Common myeloid progenitor, CD34-positive (primary cell): ENCODE results near the gene EPN2.
A peak's percentile ranks its signal among the peaks of the same experiment; 100 is the strongest.

Experiments
- CTCF ChIA-PET: fragments of 350-600 bp; sonication (Branson Sonifier 250); formaldehyde crosslinking; loops from one replicate; lab custom pipeline; 2021; ENCODE audit warnings: antibody characterized with exemption; lab: Charles Lee
- POLR2A ChIA-PET: fragments of 350-600 bp; sonication (Branson Sonifier 250); formaldehyde crosslinking; loops from one replicate; lab custom pipeline; 2021; ENCODE audit warnings: antibody characterized with exemption; lab: Charles Lee
- DNase-seq, 3 donors: peaks; one replicate each; pipeline versions ENCODE4 v3.0.0 to v3.0.0-alpha.2; 2013
- H3K27ac ChIP-seq, 2 experiments: 1 replicate in 1 of 2; 2 replicates in 1 of 2; pipeline ENCODE4 v1.7.0; 2013; ENCODE audit warnings: inconsistent platforms in 2 of 2, low read length in 2 of 2, mild to moderate bottlenecking in 2 of 2, low read depth in 1 of 2, moderate library complexity in 1 of 2; ENCODE audit not compliant: severe bottlenecking in 2 of 2, insufficient read depth in 1 of 2, poor library complexity in 1 of 2
- H3K27me3 ChIP-seq, 5 experiments: replicated peaks in 2 of 5; 1 replicate in 3 of 5; 2 replicates in 2 of 5; pipeline versions ENCODE4 v1.6.1 to v1.7.0; 2013; ENCODE audit warnings: low read length in 4 of 5, mild to moderate bottlenecking in 2 of 5, moderate library complexity in 2 of 5, inconsistent platforms in 1 of 5; ENCODE audit not compliant: insufficient read depth in 5 of 5, control insufficient read depth in 4 of 5
- H3K36me3 ChIP-seq, 4 experiments: 1 replicate in 2 of 4; 2 replicates in 2 of 4; pipeline versions ENCODE4 v1.6.1 to v1.7.0; 2013; ENCODE audit warnings: low read length in 3 of 4, control low read depth in 1 of 4, mild to moderate bottlenecking in 1 of 4; ENCODE audit not compliant: control insufficient read depth in 4 of 4, insufficient read depth in 4 of 4
- H3K4me1 ChIP-seq, 4 experiments: 1 replicate in 3 of 4; 2 replicates in 1 of 4; pipeline versions ENCODE4 v1.6.1 to v1.7.1; 2013; ENCODE audit warnings: low read length in 3 of 4, mild to moderate bottlenecking in 3 of 4, control low read depth in 1 of 4, inconsistent platforms in 1 of 4, moderate library complexity in 1 of 4; ENCODE audit not compliant: control insufficient read depth in 4 of 4, insufficient read depth in 4 of 4; ENCODE audit errors: control extremely low read depth in 1 of 4
- H3K4me3 ChIP-seq, 7 experiments: 1 replicate in 4 of 7; 2 replicates in 3 of 7; pipeline versions ENCODE4 v1.5.1 to v1.7.0; 2013; ENCODE audit warnings: mild to moderate bottlenecking in 7 of 7, low read length in 6 of 7, moderate library complexity in 6 of 7, inconsistent platforms in 2 of 7, low read depth in 2 of 7, control low read depth in 1 of 7; ENCODE audit not compliant: insufficient read depth in 4 of 7, control insufficient read depth in 1 of 7; ENCODE audit errors: extremely low read depth in 1 of 7
- H3K9me3 ChIP-seq, 5 experiments: 1 replicate in 4 of 5; 2 replicates in 1 of 5; pipeline versions ENCODE4 v1.6.1 to v1.7.1; 2013; ENCODE audit warnings: low read length in 4 of 5, mild to moderate bottlenecking in 2 of 5, inconsistent platforms in 1 of 5, low read depth in 1 of 5, moderate library complexity in 1 of 5; ENCODE audit not compliant: control insufficient read depth in 4 of 5, insufficient read depth in 2 of 5; ENCODE audit errors: control extremely low read depth in 1 of 5
- WGBS: methylation state at CpG from one replicate; pipeline ENCODE4 v1.1.5; 2013; ENCODE audit not compliant: insufficient coverage; 5-methylcytosine and 5-hydroxymethylcytosine counted together

Gene EPN2

DNA sequence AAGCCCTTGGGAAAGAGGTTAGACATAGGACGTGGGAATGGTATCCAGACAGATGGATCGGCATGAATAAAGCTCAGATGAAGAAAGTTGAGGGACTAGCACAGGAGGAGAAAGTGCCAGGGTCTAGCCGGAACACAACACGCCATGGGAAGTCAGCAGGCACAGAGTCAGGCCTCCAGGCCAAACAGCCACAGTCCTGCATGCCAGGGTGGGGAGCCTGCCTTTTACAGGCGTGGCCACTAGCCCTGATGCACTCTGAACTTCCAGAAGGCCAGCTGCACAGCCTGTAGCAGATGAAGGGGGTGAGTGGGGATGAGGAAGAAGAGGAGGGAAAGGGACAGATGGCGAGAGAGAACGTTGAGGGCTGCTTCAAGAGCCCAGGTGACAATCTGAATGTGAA is 120.2 kb downstream of the EPN2 start:
- peaks cover 0 to 45% (median 13%) of the 10 kb centered on the region in 5 experiments for H3K27me3 ChIP-seq
- no peak overlapping the region for H3K4me3 ChIP-seq
- no peaks in the 10 kb centered on the region for H3K36me3 ChIP-seq
- peaks cover 0 to 6% (median 5%) of the 10 kb centered on the region in 4 experiments for H3K4me1 ChIP-seq
- H3K27ac ChIP-seq, result no peak overlapping the region
- POLR2A ChIA-PET, result no interaction called here
- DNase-seq, result no peak
- no peaks in the 10 kb centered on the region for H3K9me3 ChIP-seq
- CTCF ChIA-PET, result interaction anchor here (0.8 to 2.8 kb wide), 5 partner anchors 11 to 89 kb away, joined by 3 to 14 read pairs (median 5); no protein-coding TSS in a partner anchor
- 99% methylated on average over 7 of the region's 7 CpGs for WGBS

DNA sequence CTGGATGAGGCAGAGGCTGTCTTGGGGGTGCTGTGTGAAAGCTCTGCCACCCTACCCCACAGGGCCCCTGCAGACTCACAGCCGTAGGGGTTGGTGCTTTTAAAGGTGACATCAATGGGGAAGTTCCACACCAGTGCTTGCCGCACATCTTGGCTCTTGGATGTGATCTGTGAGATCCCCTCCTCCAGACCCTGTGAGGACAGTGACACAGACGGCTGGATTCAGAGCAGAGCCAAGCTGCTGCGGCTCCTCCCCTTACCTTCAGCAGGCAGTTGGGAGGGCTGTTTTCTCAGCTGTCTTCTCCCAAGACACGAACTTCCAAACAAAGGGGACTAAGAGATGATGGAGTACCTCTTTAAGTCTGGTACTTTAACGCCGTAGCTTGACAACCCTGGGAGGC is 120.6 kb downstream of the EPN2 start:
- H3K27me3 ChIP-seq, result peaks cover 0 to 45% (median 13%) of the 10 kb centered on the region in 5 experiments
- no peaks in the 10 kb centered on the region for H3K36me3 ChIP-seq
- no peak overlapping the region for H3K27ac ChIP-seq
- H3K9me3 ChIP-seq, result no peaks in the 10 kb centered on the region
- no peak for DNase-seq
- H3K4me3 ChIP-seq, result no peak overlapping the region
- H3K4me1 ChIP-seq, result peaks cover 0 to 9% (median 7%) of the 10 kb centered on the region in 4 experiments
- POLR2A ChIA-PET, result no interaction called here
- WGBS, result 93% methylated on average over 4 of the region's 7 CpGs
- CTCF ChIA-PET, result interaction anchor here (1.8 to 2.8 kb wide), 4 partner anchors 12 to 89 kb away, joined by 4 to 14 read pairs (median 6); no protein-coding TSS in a partner anchor

- Histone ChIP-seq H3K4me3 (no peak overlapping the region), H3K27me3 (peaks cover 0 to 53% (median 15%) of the 10 kb centered on the region in 5 experiments), H3K9me3 (no peaks in the 10 kb centered on the region), H3K4me1 (peaks cover 0 to 10% (median 10%) of the 10 kb centered on the region in 4 experiments), H3K27ac (no peak overlapping the region), H3K36me3 (no peaks in the 10 kb centered on the region)
- WGBS, result 98% methylated on average over 7 of the region's 7 CpGs
- ChIA-PET POLR2A (no interaction called here), CTCF (interaction anchor here (1.4 kb wide), 1 partner anchor 109 kb away, joined by 3 read pairs; no protein-coding TSS in a partner anchor)
- DNase-seq, result no peak
Measured at GRCh38 chr17:19359151-19359550, 122.0 kb downstream of the EPN2 start.

GRCh38 chr17:19359856-19360255 is 122.7 kb downstream of the EPN2 start:
- 100% methylated on average over 3 of the region's 5 CpGs for WGBS
- Histone ChIP-seq H3K27me3 (peaks cover 0 to 58% (median 17%) of the 10 kb centered on the region in 5 experiments), H3K4me1 (peaks cover 0 to 10% (median 10%) of the 10 kb centered on the region in 4 experiments), H3K36me3 (no peaks in the 10 kb centered on the region), H3K9me3 (no peaks in the 10 kb centered on the region), H3K4me3 (no peak overlapping the region), H3K27ac (no peak overlapping the region)
- POLR2A ChIA-PET, result no interaction called here
- DNase-seq, result no peak
- CTCF ChIA-PET, result interaction anchor here (1.3 to 1.4 kb wide), 2 partner anchors 10 to 108 kb away, joined by 3 to 6 read pairs; no protein-coding TSS in a partner anchor

DNA sequence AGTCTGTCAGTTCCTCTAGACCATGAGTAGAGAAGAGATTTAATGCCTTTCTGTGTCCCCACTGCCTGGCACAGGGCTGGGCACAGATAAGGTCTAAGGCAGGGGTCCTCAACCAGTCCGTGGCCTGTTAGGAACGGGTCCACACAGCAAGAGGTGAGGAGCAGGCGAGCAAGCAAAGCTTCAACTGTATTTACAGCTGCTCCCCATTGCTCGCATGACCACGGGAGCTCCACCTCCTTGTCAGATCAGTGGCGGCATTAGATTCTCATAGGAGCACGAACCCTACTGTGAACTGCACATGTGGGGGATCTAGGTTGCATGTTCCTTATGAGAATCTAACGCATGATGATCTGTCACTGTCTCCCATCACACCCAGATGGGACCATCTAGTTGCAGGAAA is 123.6 kb downstream of the EPN2 start:
- Histone ChIP-seq H3K27ac (no peak overlapping the region), H3K9me3 (no peaks in the 10 kb centered on the region), H3K36me3 (no peaks in the 10 kb centered on the region), H3K27me3 (peaks cover 0 to 66% (median 20%) of the 10 kb centered on the region in 5 experiments), H3K4me1 (peaks cover 0 to 10% (median 10%) of the 10 kb centered on the region in 4 experiments), H3K4me3 (no peak overlapping the region)
- no peak for DNase-seq
- ChIA-PET POLR2A (no interaction called here), CTCF (interaction anchor here (1.3 kb wide), 1 partner anchor 11 kb away, joined by 6 read pairs; no protein-coding TSS in a partner anchor)
- 95% methylated on average over 7 of the region's 8 CpGs for WGBS

GRCh38 chr17:19361326-19361725 is 124.2 kb downstream of the EPN2 start:
- no peak overlapping the region for H3K27ac ChIP-seq
- H3K36me3 ChIP-seq, result no peaks in the 10 kb centered on the region
- no peaks in the 10 kb centered on the region for H3K9me3 ChIP-seq
- WGBS, result 97% methylated on average over 4 of the region's 6 CpGs
- no peak overlapping the region for H3K4me3 ChIP-seq
- peaks cover 0 to 10% (median 10%) of the 10 kb centered on the region in 4 experiments for H3K4me1 ChIP-seq
- ChIA-PET POLR2A (no interaction called here), CTCF (interaction anchor here (10.8 kb wide), 1 partner anchor 85 kb away, joined by 149 read pairs; no protein-coding TSS in a partner anchor)
- no peak for DNase-seq
- peaks cover 0 to 70% (median 25%) of the 10 kb centered on the region in 5 experiments for H3K27me3 ChIP-seq

DNA sequence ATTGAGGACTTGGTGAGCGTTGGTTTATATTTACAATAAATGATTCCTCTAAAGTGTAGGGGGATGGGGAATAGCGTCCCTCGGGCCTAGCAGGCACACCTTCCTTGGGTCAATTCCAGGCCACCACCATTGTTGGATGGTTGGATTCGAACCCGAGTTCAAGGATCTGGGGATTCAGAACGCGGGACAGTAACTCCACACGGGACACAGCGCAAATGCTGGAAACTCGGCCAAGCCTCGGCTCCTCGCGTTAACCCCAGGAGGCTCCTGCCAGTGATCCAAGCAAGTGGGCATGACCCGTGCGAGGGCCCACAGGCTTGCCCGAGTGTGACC is 124.7 kb downstream of the EPN2 start:
- H3K27me3 ChIP-seq, result peaks cover 0 to 72% (median 24%) of the 10 kb centered on the region in 5 experiments

More for the DNA sequence above, 124.7 kb downstream of the EPN2 start:
- H3K9me3 ChIP-seq, result no peaks in the 10 kb centered on the region
- ChIA-PET POLR2A (no interaction called here), CTCF (interaction anchor here (0.7 to 10.8 kb wide), 6 partner anchors 18 to 403 kb away, joined by 3 to 149 read pairs (median 9); no protein-coding TSS in a partner anchor)
- peaks cover 0 to 10% (median 10%) of the 10 kb centered on the region in 4 experiments for H3K4me1 ChIP-seq
- peak overlapping the region in 1 of 2 experiments; percentile 9 for H3K27ac ChIP-seq
- H3K4me3 ChIP-seq, result peak overlapping the region in 6 of 7 experiments; percentile 55 to 78 (median 68)
- DNase-seq, result no peak
- H3K36me3 ChIP-seq, result no peaks in the 10 kb centered on the region
- 36% methylated on average over 15 of the region's 16 CpGs for WGBS
